ENCODE measurements around the gene ADM.

ADM gene

GRCh38 chr11:10326012-10326964 lies 21.4 kb downstream of the ADM start:
- Histone ChIP-seq H3K9me3 (replicated peaks; ENCODE audit: insufficient read depth, low read length) (no peaks in the 10 kb centered on the region), H3K27me3 (replicated peaks; ENCODE audit: insufficient read depth, low read length) (no peaks in the 10 kb centered on the region), H2AFZ (ENCODE audit: low read length) (no peak overlapping the region), H3F3A (ENCODE audit: insufficient read depth, low read length) (peaks cover 4% of the 10 kb centered on the region; the same call in 1 of the 2 replicates), H3K4me3 (ENCODE audit: low read length) (no peak overlapping the region), H3K4me1 (ENCODE audit: low read length) (peaks cover 5% of the 10 kb centered on the region), H3K9me2 (replicated peaks; ENCODE audit: insufficient read depth, low read length) (no peaks in the 10 kb centered on the region), H3K36me3 (replicated peaks; ENCODE audit: insufficient read depth, low read length) (no peaks in the 10 kb centered on the region), H3K79me2 (ENCODE audit: low read length) (no peaks in the 10 kb centered on the region), H4K20me1 (ENCODE audit: insufficient read depth, low read length) (no peaks in the 10 kb centered on the region), H3K9ac (ENCODE audit: low read length) (no peak overlapping the region), H3K4me2 (ENCODE audit: low read depth, low read length) (no peak overlapping the region), H3K27ac (ENCODE audit: low read length) (no peak overlapping the region)
- no peak for DNase-seq
- TF ChIP-seq, protein P1, sequence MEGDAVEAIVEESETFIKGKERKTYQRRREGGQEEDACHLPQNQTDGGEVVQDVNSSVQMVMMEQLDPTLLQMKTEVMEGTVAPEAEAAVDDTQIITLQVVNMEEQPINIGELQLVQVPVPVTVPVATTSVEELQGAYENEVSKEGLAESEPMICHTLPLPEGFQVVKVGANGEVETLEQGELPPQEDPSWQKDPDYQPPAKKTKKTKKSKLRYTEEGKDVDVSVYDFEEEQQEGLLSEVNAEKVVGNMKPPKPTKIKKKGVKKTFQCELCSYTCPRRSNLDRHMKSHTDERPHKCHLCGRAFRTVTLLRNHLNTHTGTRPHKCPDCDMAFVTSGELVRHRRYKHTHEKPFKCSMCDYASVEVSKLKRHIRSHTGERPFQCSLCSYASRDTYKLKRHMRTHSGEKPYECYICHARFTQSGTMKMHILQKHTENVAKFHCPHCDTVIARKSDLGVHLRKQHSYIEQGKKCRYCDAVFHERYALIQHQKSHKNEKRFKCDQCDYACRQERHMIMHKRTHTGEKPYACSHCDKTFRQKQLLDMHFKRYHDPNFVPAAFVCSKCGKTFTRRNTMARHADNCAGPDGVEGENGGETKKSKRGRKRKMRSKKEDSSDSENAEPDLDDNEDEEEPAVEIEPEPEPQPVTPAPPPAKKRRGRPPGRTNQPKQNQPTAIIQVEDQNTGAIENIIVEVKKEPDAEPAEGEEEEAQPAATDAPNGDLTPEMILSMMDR (IDR thresholded peaks at IDR 0.05; ENCODE audit: low read length): no peak
- TF ChIP-seq EZH2phosphoT487 (IDR thresholded peaks at IDR 0.05; ENCODE audit: low read length): no peak
- TF ChIP-seq EZH2 (optimal IDR thresholded peaks at IDR 0.05; ENCODE audit: low read depth, low read length): no peak

- no peak overlapping the region for H3K9ac ChIP-seq (ENCODE audit: low read length)
- no peaks in the 10 kb centered on the region for H3K27me3 ChIP-seq (replicated peaks; ENCODE audit: insufficient read depth, low read length)
- no peaks in the 10 kb centered on the region for H4K20me1 ChIP-seq (ENCODE audit: insufficient read depth, low read length)
- H3K4me1 ChIP-seq (ENCODE audit: low read length): peaks cover 4% of the 10 kb centered on the region
- no peaks in the 10 kb centered on the region for H3K79me2 ChIP-seq (ENCODE audit: low read length)
- no peak overlapping the region for H2AFZ ChIP-seq (ENCODE audit: low read length)
- H3K9me3 ChIP-seq (replicated peaks; ENCODE audit: insufficient read depth, low read length): no peaks in the 10 kb centered on the region
- H3K4me2 ChIP-seq (ENCODE audit: low read depth, low read length): no peak overlapping the region
- H3K4me3 ChIP-seq (ENCODE audit: low read length): no peak overlapping the region
- TF ChIP-seq EZH2phosphoT487 (IDR thresholded peaks at IDR 0.05; ENCODE audit: low read length) (no peak), EZH2 (optimal IDR thresholded peaks at IDR 0.05; ENCODE audit: low read depth, low read length) (no peak)
- TF ChIP-seq, protein P1 (IDR thresholded peaks at IDR 0.05; ENCODE audit: low read length): no peak
- peaks cover 4% of the 10 kb centered on the region; the same call in 1 of the 2 replicates for H3F3A ChIP-seq (ENCODE audit: insufficient read depth, low read length)
- DNase-seq: no peak
- H3K36me3 ChIP-seq (replicated peaks; ENCODE audit: insufficient read depth, low read length): no peaks in the 10 kb centered on the region
- no peak overlapping the region for H3K27ac ChIP-seq (ENCODE audit: low read length)
- no peaks in the 10 kb centered on the region for H3K9me2 ChIP-seq (replicated peaks; ENCODE audit: insufficient read depth, low read length)
Observed at GRCh38 chr11:10327254-10327653, 22.4 kb downstream of the ADM start.

DNA sequence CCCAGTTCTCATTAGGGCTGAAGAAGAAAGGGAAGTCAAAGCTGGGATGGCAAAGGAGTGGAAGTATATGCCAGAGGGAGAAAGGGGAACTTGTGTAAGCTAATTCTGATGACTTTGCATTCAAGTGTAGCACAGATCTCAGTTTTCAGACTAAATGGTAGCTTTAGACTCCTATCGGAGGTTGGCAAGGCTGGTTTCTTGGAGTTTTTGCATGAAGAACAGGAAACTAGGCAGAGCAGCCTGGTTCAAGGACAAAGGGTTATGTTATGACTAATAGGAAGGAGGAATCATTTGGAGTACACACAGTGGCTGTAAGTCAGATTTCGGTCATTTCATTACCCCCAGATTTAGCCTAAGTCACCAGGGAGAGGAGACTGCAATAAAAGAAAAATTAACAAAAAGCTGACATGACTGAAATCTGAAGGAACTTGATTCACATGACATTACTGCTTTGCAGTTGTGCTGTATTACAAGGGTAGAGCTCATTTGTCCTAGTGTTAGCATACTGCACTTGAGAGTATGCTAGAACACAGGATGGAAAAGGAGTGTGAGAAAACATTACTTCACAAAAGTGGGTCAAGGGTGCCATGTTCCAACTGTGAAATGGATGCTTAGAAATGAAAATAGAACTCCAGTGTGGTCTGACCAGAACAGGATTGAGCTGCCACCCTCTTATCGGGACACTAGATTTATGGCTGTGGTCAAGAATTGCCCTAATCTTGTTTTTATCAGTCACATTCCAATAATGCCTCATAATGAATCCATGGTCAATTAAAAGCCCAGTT lies 23.6 kb downstream of the ADM start:
- no peak overlapping the region for H3K4me2 ChIP-seq (ENCODE audit: low read depth, low read length)
- no peaks in the 10 kb centered on the region for H3K4me1 ChIP-seq (ENCODE audit: low read length)
- H3K27me3 ChIP-seq (replicated peaks; ENCODE audit: insufficient read depth, low read length): no peaks in the 10 kb centered on the region
- DNase-seq: no peak
- no peaks in the 10 kb centered on the region for H3K36me3 ChIP-seq (replicated peaks; ENCODE audit: insufficient read depth, low read length)
- H3F3A ChIP-seq (ENCODE audit: insufficient read depth, low read length): no peaks in the 10 kb centered on the region
- H3K9me2 ChIP-seq (replicated peaks; ENCODE audit: insufficient read depth, low read length): no peaks in the 10 kb centered on the region
- no peak overlapping the region for H3K4me3 ChIP-seq (ENCODE audit: low read length)
- TF ChIP-seq EZH2 (optimal IDR thresholded peaks at IDR 0.05; ENCODE audit: low read depth, low read length) (no peak), EZH2phosphoT487 (IDR thresholded peaks at IDR 0.05; ENCODE audit: low read length) (no peak)
- TF ChIP-seq, protein P1 (IDR thresholded peaks at IDR 0.05; ENCODE audit: low read length): no peak
- no peaks in the 10 kb centered on the region for H3K9me3 ChIP-seq (replicated peaks; ENCODE audit: insufficient read depth, low read length)
- H3K79me2 ChIP-seq (ENCODE audit: low read length): no peaks in the 10 kb centered on the region
- H2AFZ ChIP-seq (ENCODE audit: low read length): no peak overlapping the region
- no peak overlapping the region for H3K27ac ChIP-seq (ENCODE audit: low read length)
- H3K9ac ChIP-seq (ENCODE audit: low read length): no peak overlapping the region
- H4K20me1 ChIP-seq (ENCODE audit: insufficient read depth, low read length): no peaks in the 10 kb centered on the region

Data from MM.1S (cell line).